Skeletal muscle cell (primary cell): ENCODE results near the gene KAT14.
"Not testable (repeated sequence)": the region's sequence is repeated elsewhere in the genome, so short reads cannot be mapped to it uniquely, and the experiment has no call there.

Experiments
- DNase-seq: peaks from one replicate; pipeline ENCODE4 v3.0.0-alpha.2; 2010; ENCODE audit warnings: low read depth
- H3K4me3 ChIP-seq: 2 replicates; pipeline ENCODE4 v1.5.1; 2011; ENCODE audit warnings: low read depth, mild to moderate bottlenecking, control low read depth, low read length, moderate library complexity

The KAT14 gene, protein sequence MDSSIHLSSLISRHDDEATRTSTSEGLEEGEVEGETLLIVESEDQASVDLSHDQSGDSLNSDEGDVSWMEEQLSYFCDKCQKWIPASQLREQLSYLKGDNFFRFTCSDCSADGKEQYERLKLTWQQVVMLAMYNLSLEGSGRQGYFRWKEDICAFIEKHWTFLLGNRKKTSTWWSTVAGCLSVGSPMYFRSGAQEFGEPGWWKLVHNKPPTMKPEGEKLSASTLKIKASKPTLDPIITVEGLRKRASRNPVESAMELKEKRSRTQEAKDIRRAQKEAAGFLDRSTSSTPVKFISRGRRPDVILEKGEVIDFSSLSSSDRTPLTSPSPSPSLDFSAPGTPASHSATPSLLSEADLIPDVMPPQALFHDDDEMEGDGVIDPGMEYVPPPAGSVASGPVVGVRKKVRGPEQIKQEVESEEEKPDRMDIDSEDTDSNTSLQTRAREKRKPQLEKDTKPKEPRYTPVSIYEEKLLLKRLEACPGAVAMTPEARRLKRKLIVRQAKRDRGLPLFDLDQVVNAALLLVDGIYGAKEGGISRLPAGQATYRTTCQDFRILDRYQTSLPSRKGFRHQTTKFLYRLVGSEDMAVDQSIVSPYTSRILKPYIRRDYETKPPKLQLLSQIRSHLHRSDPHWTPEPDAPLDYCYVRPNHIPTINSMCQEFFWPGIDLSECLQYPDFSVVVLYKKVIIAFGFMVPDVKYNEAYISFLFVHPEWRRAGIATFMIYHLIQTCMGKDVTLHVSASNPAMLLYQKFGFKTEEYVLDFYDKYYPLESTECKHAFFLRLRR

DNA sequence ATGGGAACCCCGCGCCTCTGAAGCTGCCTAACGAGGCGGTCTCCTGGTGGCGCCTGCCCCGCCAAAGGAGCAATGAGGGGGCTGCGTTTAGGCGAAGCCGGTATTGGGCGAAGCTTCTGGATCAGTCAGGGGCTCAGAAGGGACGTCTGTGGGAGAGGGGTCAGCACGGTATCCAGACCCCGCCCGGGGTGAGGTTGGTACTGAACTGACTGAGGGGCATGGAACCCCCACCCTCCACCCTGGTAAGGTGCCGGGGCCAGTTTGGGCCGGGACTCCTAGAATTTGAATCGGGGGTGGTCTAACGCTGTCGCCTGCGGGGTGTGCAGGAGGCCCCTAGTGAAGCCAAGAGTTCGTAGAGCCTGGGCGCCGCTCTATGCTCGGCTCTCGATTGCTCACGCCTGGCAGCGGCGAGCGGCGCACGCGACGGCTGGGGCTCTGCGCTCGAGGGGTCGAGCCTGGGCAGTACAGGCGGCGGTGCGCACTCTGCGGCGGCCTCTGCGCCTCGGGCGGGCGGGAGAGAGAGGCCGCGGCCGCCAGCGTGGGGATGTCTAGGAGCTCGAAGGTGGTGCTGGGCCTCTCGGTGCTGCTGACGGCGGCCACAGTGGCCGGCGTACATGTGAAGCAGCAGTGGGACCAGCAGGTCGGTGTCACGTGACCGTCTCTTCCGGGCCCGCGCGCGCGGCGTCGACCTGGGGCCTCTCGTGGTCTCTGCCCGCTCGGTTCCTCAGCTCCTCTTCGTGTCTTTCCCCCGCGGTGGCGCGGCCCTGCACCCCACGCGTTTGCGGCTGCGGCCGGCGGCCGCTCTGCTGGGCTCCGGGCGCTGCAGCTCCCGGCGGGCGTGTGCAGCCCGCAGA lies at the start of gene KAT14, which contains the start of gene PET117:
Gene KAT14, plus strand, starts transcription at position 452 of the 854 bp plus-strand sequence. CDS start 4,798 bp downstream, outside the sequence.
Gene PET117, plus strand, starts transcription at position 452 of the 854 bp plus-strand sequence. Its CDS starts 93 bp downstream, at position 545.
- peak within 1 kb of the TSS; percentile 92 for H3K4me3 ChIP-seq
- peak; percentile 85 for DNase-seq

- DNase-seq, H3K4me3 ChIP-seq: not testable (repeated sequence)
Measured at GRCh38 chr20:18088298-18088697, 49.4 kb upstream of the KAT14 start.

DNA sequence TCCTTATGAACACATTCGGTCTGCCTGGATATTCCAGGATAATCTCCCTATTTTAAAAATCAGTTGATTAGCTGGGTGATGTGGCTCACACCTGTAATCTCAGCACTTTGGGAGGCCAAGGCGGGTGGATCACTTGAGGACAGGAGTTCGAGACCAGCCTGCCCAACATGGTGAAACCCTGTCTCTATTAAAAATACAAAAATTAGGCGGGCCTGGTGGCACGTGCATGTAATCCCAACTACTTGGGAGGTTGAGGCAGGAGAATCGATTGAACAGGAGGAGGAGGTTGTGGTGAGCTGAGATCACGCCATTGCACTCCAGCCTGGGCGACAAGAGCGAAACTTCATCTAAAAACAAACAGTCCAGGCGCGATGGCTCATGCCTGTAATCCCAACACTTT lies 48.8 kb upstream of the KAT14 start:
- H3K4me3 ChIP-seq, DNase-seq: not testable (repeated sequence)

DNA sequence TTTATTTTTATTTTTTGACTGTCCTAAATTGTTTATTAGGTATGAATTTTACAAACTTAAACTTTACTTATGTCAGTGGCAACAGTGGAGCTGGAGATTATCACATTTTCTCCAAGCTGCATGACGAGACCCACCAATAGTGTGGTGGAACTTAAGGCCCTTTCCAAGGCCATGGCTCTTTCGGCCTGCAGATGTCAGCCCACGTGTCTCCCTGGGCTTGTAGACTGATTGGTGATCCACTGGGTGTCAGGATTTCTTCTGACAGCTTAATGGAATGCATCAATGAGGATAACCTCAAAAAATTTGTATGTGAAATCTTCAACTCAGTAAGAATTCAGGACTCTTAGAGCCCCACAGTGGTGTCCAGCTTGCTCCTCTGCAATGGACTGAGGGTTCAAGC lies 47.6 kb upstream of the KAT14 start:
- no peak overlapping the region for H3K4me3 ChIP-seq
- no peak for DNase-seq

- DNase-seq, result no peak
- no peak overlapping the region for H3K4me3 ChIP-seq
Measured at GRCh38 chr20:18090477-18090876, 47.2 kb upstream of the KAT14 start.

- DNase-seq, result no peak
Measured at GRCh38 chr20:18091623-18092022, 46.0 kb upstream of the KAT14 start.

GRCh38 chr20:18092890-18093289 lies 44.8 kb upstream of the KAT14 start:
- DNase-seq, result no peak
- no peak overlapping the region for H3K4me3 ChIP-seq

More at GRCh38 chr20:18091623-18092022, 46.0 kb upstream of the KAT14 start:
- H3K4me3 ChIP-seq, result no peak overlapping the region

DNA sequence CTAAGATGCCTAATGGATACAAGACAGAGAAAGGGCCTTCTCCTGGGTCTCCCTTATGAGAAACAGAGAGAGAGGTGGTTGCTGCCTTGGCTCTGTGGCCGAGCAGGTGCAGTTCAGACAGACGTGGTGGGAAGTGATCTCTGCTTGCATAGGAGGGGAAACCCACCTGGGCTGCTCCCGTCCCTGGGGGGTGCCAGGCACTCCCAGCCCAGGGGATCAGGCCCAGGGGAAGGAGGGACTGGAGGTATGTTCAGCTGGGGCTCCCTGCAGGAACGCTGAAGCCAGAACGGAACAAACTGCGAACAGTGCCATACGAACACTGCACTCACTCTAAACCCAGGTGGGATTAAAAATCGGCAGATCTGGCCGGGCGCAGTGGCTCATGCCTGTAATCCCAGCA lies 44.3 kb upstream of the KAT14 start:
- no peak for DNase-seq
- no peak overlapping the region for H3K4me3 ChIP-seq

DNA sequence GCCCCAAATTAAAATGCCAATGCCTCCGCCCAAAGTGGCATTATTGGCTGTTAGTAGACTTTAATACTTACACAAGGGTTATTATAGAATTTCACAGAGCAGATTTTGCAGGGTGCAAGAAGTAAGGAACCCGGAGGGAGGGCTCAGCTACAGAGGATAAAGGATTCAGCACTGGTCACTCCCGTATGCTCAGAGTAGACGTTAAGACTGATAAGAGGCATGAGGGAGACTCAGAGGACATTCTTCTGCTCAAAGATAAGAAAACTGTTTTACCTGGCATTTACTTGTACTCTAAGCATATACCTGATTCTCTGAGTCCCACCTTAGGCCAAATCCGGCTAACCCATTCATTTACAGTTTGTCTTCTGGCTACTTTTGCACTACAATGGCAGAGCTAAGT lies 43.5 kb upstream of the KAT14 start:
- H3K4me3 ChIP-seq, result no peak overlapping the region
- no peak for DNase-seq

GRCh38 chr20:18100569-18100968 lies 37.1 kb upstream of the KAT14 start:
- not testable (repeated sequence) for DNase-seq

DNA sequence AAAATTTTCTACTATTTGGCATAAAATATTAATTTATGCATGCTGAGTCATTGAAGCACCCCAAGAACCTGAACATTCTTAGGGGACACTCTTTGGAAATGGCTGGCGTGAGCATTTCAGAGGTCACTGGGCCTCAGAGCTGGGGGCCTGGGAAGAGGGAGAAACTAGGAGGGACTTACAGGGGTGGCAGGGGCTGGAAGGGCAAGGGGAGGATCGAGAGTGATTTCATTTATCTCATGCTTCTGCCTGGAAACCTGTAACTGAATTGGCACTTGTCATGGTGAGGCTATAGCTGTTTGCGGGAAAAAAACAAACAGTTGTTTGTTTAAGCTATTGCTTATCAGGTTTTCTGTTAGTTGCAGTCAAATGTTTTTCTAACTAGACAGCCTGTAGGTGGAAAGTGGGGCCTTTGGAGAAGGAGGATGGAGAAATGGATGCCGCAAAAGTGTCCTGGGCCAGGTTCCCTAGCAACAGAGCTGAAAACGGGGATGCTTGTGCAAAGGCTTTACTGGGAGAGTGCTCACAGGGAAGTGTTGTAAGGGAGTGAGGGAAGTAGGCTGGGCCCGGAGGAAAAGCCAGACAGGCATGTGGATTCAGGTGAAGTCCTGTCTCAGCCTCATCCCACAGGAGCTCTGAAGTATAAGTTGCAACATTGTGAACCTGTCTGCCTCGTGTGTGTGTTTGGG lies 36.4 kb upstream of the KAT14 start:
- DNase-seq, result no peak
- no peak overlapping the region for H3K4me3 ChIP-seq

More at GRCh38 chr20:18100569-18100968, 37.1 kb upstream of the KAT14 start:
- not testable (repeated sequence) for H3K4me3 ChIP-seq

DNA sequence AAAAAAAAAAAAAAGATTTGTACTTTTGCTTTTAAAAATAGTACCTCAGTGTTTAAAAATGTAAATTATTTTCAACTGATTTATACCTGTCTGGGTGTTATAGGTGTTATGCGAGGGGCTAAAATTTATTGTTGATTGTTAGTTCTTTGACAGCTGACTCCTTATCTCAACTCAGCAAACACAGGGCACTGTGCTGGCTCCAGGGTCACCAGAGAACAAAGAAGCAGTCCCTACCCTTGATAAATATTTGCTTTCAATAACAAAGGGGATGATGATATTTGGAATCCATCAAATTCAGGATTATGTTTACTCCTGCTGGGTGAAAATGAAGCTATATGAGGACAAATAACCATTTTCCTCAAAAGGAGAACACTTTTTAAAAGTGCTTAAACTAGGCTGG lies 34.2 kb upstream of the KAT14 start:
- no peak for DNase-seq
- H3K4me3 ChIP-seq, result no peak overlapping the region

DNA sequence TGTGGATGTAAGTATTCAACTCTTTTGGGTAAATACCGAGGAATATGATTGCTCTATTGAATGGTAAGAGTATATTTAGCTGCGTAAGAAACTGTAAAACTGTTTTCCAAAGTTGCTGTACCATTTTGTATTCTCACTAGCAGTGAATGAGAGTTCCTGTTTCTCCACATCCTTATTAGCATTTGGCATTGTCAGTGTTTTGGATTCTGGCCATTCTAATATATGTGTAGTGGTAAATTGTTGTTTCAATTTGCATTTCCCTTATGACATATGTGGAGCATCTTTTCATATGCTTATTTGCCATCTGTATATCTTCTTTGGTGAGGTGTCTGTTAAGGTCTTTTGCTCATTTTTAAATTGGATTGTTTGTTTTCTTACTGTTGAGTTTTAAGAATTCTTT lies 29.3 kb upstream of the KAT14 start:
- no peak overlapping the region for H3K4me3 ChIP-seq
- no peak for DNase-seq

DNA sequence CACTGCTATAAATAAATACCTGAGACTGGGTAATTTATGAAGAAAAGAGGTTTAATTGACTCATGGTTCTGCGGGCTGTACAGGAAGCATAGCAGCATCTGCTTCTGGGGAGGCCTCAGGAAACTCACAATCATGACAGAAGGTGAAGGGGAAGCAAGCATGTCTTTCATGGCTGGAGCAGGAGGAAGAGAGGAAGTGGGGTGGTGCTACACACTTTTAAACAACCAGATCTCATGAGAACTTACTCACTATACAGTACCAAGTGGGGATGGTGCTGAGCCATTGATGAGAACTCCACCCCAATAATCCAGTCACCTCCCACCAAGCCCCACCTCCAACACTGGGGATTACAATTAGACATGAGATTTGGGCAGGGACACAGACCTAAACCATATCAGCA lies 9.1 kb upstream of the KAT14 start:
- not testable (repeated sequence) for DNase-seq, H3K4me3 ChIP-seq

DNA sequence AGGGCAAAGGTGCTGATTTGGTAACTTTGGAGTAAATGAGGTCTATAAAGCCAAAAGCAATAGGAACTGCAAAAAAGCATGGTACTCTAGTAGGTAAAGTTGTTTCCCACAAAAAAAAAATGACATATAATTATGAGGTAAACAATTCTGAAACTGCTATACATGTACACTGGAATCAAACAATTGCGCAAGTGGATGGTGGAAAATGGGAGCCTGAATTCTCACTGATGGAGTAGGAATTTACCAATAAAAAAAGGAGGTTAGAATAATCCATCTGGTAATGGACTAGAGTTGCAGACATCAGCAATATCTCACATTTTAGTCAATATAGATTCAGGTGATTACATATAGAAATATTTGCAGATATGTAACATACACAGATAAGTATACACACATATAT lies 5.0 kb upstream of the KAT14 start:
- no peak for DNase-seq
- H3K4me3 ChIP-seq, result no peak overlapping the region

DNA sequence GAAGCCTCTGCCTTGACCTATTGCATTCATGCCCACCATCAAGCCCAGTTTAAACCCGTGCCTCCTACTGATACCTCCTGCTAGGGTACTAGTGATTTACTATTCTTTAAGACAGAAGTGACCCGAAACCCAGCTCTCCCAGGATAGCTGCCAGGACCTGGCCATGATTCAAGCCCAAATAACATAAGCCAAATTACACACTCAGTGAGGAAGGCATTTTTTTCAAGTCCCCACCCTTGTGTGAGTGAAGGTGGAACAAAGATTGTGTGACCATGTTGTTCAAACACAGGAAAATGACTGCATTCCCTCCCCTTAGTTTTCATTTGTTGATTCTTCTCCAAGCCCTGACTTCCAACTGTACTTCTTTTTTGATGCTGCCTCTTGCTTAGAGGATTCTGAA lies 3.7 kb upstream of the KAT14 start:
- H3K4me3 ChIP-seq, result no peak overlapping the region
- DNase-seq, result no peak

DNA sequence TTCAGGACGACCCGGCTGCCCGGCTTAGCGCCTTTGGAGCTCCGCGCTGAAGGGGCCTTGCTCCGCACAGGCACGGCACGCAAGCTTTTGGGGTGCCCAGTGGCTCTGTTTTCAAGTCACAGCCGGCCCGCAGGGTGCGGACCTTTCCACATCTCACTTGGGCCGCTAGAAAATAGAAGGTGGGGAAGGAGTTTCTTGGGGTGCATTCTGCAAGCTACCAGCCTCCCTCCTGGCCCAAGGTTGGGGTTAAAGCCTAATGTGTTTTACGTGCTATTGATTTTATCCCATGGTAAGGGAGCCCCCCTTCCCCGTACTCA lies 561 bp downstream of the KAT14 start:
- DNase-seq, result no peak
- H3K4me3 ChIP-seq, result peak overlapping the region; percentile 92

GRCh38 chr20:18138639-18139583 lies 1.2 kb downstream of the KAT14 start:
- H3K4me3 ChIP-seq, result peak overlapping the region; percentile 92
- DNase-seq, result no peak
